Skeletal muscle cell (primary cell): ENCODE data around the gene PAEP.
"Not testable (repeated sequence)": the region's sequence is repeated elsewhere in the genome, so short reads cannot be mapped to it uniquely, and the experiment has no call there.

ENCODE experiments used
- DNase-seq: peaks from one replicate; pipeline ENCODE4 v3.0.0-alpha.2; 2010; ENCODE audit warnings: low read depth
- H3K4me3 ChIP-seq: 2 replicates; pipeline ENCODE4 v1.5.1; 2011; ENCODE audit warnings: low read depth, mild to moderate bottlenecking, control low read depth, low read length, moderate library complexity

The PAEP gene

GRCh38 chr9:135525241-135526088 is 36.1 kb upstream of the PAEP start:
- H3K4me3 ChIP-seq: no peak overlapping the region
- DNase-seq: no peak

GRCh38 chr9:135526089-135526729 is 35.3 kb upstream of the PAEP start:
- DNase-seq: no peak
- H3K4me3 ChIP-seq: no peak overlapping the region

- H3K4me3 ChIP-seq: no peak overlapping the region
Measured at GRCh38 chr9:135526730-135527571, 34.6 kb upstream of the PAEP start.

GRCh38 chr9:135528842-135529435 is 32.6 kb upstream of the PAEP start:
- not testable (repeated sequence) for DNase-seq

More at GRCh38 chr9:135526730-135527571, 34.6 kb upstream of the PAEP start:
- no peak for DNase-seq

GRCh38 chr9:135530146-135530545 is 31.4 kb upstream of the PAEP start:
- H3K4me3 ChIP-seq: no peak overlapping the region
- DNase-seq: no peak

More at GRCh38 chr9:135528842-135529435, 32.6 kb upstream of the PAEP start:
- H3K4me3 ChIP-seq: not testable (repeated sequence)

- DNase-seq: no peak
- no peak overlapping the region for H3K4me3 ChIP-seq
Measured at GRCh38 chr9:135531096-135531495, 30.5 kb upstream of the PAEP start.

- H3K4me3 ChIP-seq: no peak overlapping the region
- no peak for DNase-seq
Measured at GRCh38 chr9:135533113-135533512, 28.4 kb upstream of the PAEP start.

GRCh38 chr9:135533674-135534073 is 27.9 kb upstream of the PAEP start:
- no peak for DNase-seq

GRCh38 chr9:135534192-135534711 is 27.3 kb upstream of the PAEP start:
- DNase-seq, H3K4me3 ChIP-seq: not testable (repeated sequence)

More at GRCh38 chr9:135533674-135534073, 27.9 kb upstream of the PAEP start:
- no peak overlapping the region for H3K4me3 ChIP-seq

GRCh38 chr9:135534826-135535225 is 26.7 kb upstream of the PAEP start:
- DNase-seq, H3K4me3 ChIP-seq: not testable (repeated sequence)

- not testable (repeated sequence) for H3K4me3 ChIP-seq, DNase-seq
Measured at GRCh38 chr9:135535631-135536030, 25.9 kb upstream of the PAEP start.

- peak; percentile 31 for DNase-seq
- no peak overlapping the region for H3K4me3 ChIP-seq
Measured at GRCh38 chr9:135536216-135536615, 25.3 kb upstream of the PAEP start.

- not testable (repeated sequence) for H3K4me3 ChIP-seq, DNase-seq
Measured at GRCh38 chr9:135543262-135543894, 18.2 kb upstream of the PAEP start.

- no peak overlapping the region for H3K4me3 ChIP-seq
- no peak for DNase-seq
Measured at GRCh38 chr9:135544981-135545635, 16.4 kb upstream of the PAEP start.

GRCh38 chr9:135545646-135546176 is 15.8 kb upstream of the PAEP start, which contains the start of gene OBP2A:
OBP2A (plus strand) TSS chr9:135546126; CDS start chr9:135546181, 55 bp downstream.
- H3K4me3 ChIP-seq, DNase-seq: not testable (repeated sequence)

GRCh38 chr9:135546792-135547617 is 14.6 kb upstream of the PAEP start:
- DNase-seq: not testable (repeated sequence)

More at GRCh38 chr9:135546792-135547617, 14.6 kb upstream of the PAEP start:
- H3K4me3 ChIP-seq: not testable (repeated sequence)
